ENCODE data around the gene MPRIP. TPM values are rescaled to one million over a fixed set of nuclear protein-coding genes. Genes with fewer than 3 reads are reported as not detected.

The MPRIP gene
- total and polyA plus RNA-seq, 2 experiments from 2014 or later = 80.4 to 172 TPM

GRCh38 chr17:17149520-17150447 lies 107.5 kb downstream of the MPRIP start:
- H3K27ac ChIP-seq = no peak overlapping the region
- no peak for TF ChIP-seq CTCF (IDR thresholded peaks at IDR 0.05; ENCODE audit: low read depth, low read length)
- H3K36me3 ChIP-seq = peaks cover 49% of the 10 kb centered on the region
- H3K9me3 ChIP-seq (ENCODE audit: low read depth) = no peaks in the 10 kb centered on the region
- no peaks in the 10 kb centered on the region for H3K27me3 ChIP-seq
- H3K4me3 ChIP-seq = no peak overlapping the region
- DNase-seq (ENCODE audit: low read depth in 1 of 2, low spot score in 1 of 2) = no peak
- H3K4me1 ChIP-seq (ENCODE audit: low read depth) = no peaks in the 10 kb centered on the region

- H3K36me3 ChIP-seq = peaks cover 52% of the 10 kb centered on the region
- no peak for TF ChIP-seq CTCF (IDR thresholded peaks at IDR 0.05; ENCODE audit: low read depth, low read length)
These were observed 108.2 kb downstream of the MPRIP start for GRCh38 chr17:17150448-17150800.

GRCh38 chr17:17151055-17151454 lies 108.8 kb downstream of the MPRIP start:
- Histone ChIP-seq H3K4me3 (no peak overlapping the region), H3K9me3 (ENCODE audit: low read depth) (no peaks in the 10 kb centered on the region), H3K4me1 (ENCODE audit: low read depth) (no peaks in the 10 kb centered on the region), H3K27me3 (no peaks in the 10 kb centered on the region), H3K36me3 (peaks cover 57% of the 10 kb centered on the region), H3K27ac (no peak overlapping the region)
- peak in 1 of 2 donors; percentile 70 for DNase-seq (ENCODE audit: low read depth in 1 of 2, low spot score in 1 of 2)
- no peak for TF ChIP-seq CTCF (IDR thresholded peaks at IDR 0.05; ENCODE audit: low read depth, low read length)

More at GRCh38 chr17:17150448-17150800, 108.2 kb downstream of the MPRIP start:
- Histone ChIP-seq H3K4me1 (ENCODE audit: low read depth) (no peaks in the 10 kb centered on the region), H3K27ac (no peak overlapping the region), H3K4me3 (no peak overlapping the region), H3K9me3 (ENCODE audit: low read depth) (no peaks in the 10 kb centered on the region), H3K27me3 (no peaks in the 10 kb centered on the region)
- no peak for DNase-seq (ENCODE audit: low read depth in 1 of 2, low spot score in 1 of 2)

GRCh38 chr17:17151541-17151940 lies 109.3 kb downstream of the MPRIP start:
- Histone ChIP-seq H3K27me3 (no peaks in the 10 kb centered on the region), H3K27ac (no peak overlapping the region), H3K36me3 (peaks cover 57% of the 10 kb centered on the region), H3K9me3 (ENCODE audit: low read depth) (no peaks in the 10 kb centered on the region), H3K4me1 (ENCODE audit: low read depth) (no peaks in the 10 kb centered on the region), H3K4me3 (no peak overlapping the region)
- TF ChIP-seq CTCF (IDR thresholded peaks at IDR 0.05; ENCODE audit: low read depth, low read length) = no peak
- DNase-seq (ENCODE audit: low read depth in 1 of 2, low spot score in 1 of 2) = peak in 1 of 2 donors; percentile 49

GRCh38 chr17:17151962-17152361 lies 109.7 kb downstream of the MPRIP start:
- no peaks in the 10 kb centered on the region for H3K27me3 ChIP-seq
- H3K4me3 ChIP-seq = no peak overlapping the region
- H3K4me1 ChIP-seq (ENCODE audit: low read depth) = no peaks in the 10 kb centered on the region
- peaks cover 58% of the 10 kb centered on the region for H3K36me3 ChIP-seq
- H3K27ac ChIP-seq = no peak overlapping the region
- TF ChIP-seq CTCF (IDR thresholded peaks at IDR 0.05; ENCODE audit: low read depth, low read length) = no peak
- H3K9me3 ChIP-seq (ENCODE audit: low read depth) = no peaks in the 10 kb centered on the region
- peak in 1 of 2 donors; percentile 94 for DNase-seq (ENCODE audit: low read depth in 1 of 2, low spot score in 1 of 2)
